Spleen (tissue), 7 donors: Measurements from ENCODE around the gene TDRD7.

ENCODE experiments used
- CTCF ChIP-seq, 11 experiments: fragments of 200-600 bp in 7 of 11; fragments of 450-650 bp in 4 of 11; sonication (generic) in 4 of 11; IDR thresholded peaks in 8 of 11; conservative IDR thresholded peaks in 3 of 11; 1 replicate in 7 of 11; 2 replicates in 4 of 11; pipeline versions ENCODE4 v1.4.0 to v1.8.0; 2016 to 2021; ENCODE audit warnings: antibody characterized with exemption in 11 of 11, inconsistent platforms in 4 of 11, mild to moderate bottlenecking in 1 of 11
- POLR2A ChIP-seq, 3 donors: fragments of 450-650 bp; IDR thresholded peaks; one replicate each; pipeline ENCODE4 v1.5.1; 2017; ENCODE audit warnings: antibody characterized with exemption in 3 of 3, mild to moderate bottlenecking in 1 of 3
- donor health status: DM: no; HTN: no; CAD: no; lungs with moderate emphysema.
- donor health status: DM: no; HTN: no; CAD: no.
- donor health status: DM: no; HTN: no; CAD: no.

GRCh38 chr9:97525451-97525850, 113.6 kb downstream of the TDRD7 start:
- TF ChIP-seq CTCF (IDR thresholded peaks at IDR 0.05 in 8 of 11, conservative IDR thresholded peaks at IDR 0.05 in 3 of 11) (no peak), POLR2A (IDR thresholded peaks at IDR 0.05) (no peak)
